HG03097 (cell line): Measurements from ENCODE around the gene SLC35F3.
"Not testable (repeated sequence)": the region's sequence is repeated elsewhere in the genome, so short reads cannot be mapped to it uniquely, and the experiment has no call there.

Source experiments
- ATAC-seq: cut with Tn5 transposase; IDR thresholded peaks from one replicate; pipeline ENCODE4 v1.9.1; 2021; ENCODE audit not compliant: unreplicated experiment, low FRiP score

The SLC35F3 gene

DNA sequence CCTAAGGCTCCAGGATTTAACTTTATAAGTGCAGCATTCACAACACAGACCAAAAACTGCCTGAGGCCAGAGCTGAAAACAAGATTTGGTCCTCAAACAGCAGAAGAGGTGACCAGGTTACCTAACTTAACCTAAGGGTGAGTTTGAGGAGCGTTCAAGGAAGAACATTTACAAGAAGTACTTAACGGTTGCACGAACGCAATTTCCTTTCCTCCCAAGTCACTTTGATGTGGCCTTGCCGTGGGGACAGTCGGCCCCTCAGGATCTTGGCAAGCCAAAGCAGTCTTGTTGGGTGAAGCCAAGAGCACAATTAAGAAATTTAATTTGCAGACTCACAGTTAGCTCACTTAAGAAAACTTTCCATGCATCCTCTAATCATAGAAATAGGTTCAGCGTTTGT, 266.1 kb downstream of the SLC35F3 start:
- no peak for ATAC-seq

DNA sequence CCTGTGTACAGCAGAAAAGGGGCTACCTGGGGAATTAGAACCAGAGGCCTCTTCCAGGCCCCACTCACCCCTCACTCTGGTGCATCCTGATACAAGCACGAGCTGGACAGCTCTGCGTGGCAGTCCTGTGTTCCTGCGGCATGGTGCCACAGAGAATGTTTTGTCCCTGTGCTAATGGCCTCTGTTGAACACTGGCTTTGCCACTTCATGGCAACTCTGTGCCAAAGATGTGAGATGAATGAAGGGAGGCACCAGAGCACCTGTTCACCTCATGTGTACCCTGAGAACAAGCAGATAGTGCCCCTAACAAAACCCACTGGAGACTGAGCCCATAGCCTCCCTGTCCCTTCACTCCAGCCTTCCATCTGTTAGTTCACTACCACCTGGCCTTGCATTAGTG, 269.5 kb downstream of the SLC35F3 start:
- ATAC-seq: no peak

DNA sequence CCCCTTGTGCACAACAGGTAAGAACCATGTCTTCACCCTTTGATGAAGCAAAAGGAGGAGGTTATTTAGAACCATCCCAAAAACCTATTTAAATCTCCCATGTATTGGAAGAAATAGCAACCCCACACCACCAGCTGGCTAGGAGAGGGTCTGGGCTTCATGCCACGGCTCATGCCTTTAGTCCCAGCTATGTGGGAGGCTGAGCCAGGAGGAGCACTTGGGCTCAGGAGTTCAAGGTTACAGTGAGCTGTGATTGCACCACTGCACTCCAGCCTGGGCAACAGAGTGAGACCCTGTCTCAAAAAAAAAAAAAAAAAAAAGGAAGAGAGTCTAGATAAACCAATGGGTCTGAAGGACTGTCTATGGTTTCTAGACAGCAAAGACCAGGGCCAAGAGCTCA, 270.9 kb downstream of the SLC35F3 start:
- ATAC-seq: no peak

- no peak for ATAC-seq
These were observed 271.5 kb downstream of the SLC35F3 start for GRCh38 chr1:234176000-234176399.

DNA sequence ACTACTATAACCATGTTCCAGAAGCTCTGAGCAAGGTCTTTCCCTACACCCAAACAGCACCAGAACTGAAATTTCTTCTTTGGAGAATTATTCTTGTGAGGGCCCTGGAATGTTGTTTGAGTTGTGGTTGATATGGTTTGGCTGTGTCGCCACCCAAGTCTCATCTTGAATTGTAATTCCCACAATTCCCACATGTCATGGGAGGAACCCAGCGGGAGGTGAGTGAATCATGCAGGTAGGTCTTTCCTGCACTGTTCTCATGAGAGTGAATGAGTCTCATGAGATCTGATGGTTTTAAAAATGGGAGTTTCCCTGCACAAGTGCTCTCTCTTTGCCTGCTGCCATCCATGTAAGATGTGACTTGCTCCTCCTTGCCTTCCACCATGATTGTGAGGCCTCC, 272.4 kb downstream of the SLC35F3 start:
- not testable (repeated sequence) for ATAC-seq

DNA sequence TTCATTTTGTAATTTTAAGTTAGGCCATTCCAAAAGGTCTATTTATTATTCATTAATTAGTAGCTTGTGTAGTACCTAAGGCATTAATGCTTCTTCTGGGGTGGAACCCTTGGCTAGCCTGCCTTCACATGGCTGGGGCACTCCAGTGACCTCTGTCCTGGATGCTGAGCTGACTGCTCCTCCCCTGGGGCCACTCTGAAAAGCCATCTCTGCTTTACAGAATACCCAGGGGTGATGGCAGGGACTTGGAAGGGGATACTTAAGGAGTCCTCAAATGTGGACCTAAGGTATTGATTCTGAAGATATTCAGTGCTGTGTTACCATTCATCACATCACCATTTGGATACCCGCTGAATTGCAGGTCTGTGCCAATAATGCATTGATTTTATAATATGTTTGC, 281.0 kb downstream of the SLC35F3 start:
- ATAC-seq: no peak

- no peak for ATAC-seq
These were observed 281.7 kb downstream of the SLC35F3 start for GRCh38 chr1:234186037-234186688.

DNA sequence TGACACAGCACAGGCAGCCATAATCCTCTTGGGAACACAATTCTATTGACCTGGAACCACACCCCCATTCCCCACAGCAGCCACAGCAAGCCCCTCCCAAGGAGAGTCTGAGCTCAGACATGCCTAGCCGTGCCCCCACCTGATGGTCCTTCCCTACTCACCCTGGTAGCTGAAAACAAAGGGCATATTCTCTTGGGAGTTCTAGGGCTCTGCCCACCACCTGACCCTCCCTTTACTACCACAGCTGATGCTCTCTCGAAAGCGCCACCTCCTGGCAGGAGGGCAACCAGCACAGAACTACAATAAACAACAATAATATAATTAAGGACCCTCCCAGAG, 283.9 kb downstream of the SLC35F3 start:
- ATAC-seq: no peak

DNA sequence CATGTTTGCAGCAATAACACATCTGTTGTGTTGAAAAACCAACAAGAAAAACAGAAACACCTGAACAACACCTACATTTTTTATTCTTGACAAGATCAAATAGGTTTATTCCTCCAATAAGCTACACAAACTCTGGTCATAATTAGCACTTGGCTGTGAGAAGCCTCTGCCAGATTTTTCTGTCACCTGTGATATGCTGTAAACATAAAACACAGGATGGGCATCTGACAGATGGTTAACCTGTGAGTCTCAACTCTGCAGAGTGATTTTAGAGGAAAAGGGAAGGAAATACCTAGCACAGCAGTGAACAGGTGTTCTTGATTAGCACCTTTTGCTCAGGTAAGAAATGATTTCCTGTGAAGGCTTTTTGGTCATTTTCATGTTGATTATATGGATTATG, 293.4 kb downstream of the SLC35F3 start:
- no peak for ATAC-seq

DNA sequence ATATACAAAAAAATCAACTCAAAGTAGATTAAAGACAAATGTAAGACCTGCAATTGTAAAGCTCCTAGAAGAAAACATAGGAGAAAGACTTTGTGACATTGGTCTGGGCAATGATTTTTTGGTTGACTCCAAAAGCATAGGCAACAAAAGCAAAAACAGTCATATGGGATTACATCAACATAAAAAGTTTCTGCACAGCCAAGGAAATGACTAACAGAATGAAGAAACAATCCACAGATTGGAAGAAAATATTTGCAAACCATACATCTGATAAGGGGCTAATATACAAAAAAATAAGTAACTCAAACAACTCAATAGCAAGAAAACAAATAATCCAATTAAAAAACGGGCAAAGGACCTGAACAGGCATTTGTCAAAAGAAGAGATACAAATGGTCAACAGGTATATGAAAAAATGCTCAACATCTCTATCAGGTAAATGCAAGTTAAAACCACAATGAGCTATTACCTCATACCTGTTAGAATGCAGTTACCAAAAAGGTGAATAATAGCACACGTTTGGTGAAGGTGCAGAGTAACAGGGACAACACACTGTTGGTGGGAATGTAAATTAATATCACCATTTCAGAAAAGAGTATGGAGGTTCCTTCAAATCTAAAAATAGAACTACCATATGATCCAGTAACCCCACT, 295.1 kb downstream of the SLC35F3 start:
- no peak for ATAC-seq

- no peak for ATAC-seq
These were observed 296.1 kb downstream of the SLC35F3 start for GRCh38 chr1:234200566-234200965.

DNA sequence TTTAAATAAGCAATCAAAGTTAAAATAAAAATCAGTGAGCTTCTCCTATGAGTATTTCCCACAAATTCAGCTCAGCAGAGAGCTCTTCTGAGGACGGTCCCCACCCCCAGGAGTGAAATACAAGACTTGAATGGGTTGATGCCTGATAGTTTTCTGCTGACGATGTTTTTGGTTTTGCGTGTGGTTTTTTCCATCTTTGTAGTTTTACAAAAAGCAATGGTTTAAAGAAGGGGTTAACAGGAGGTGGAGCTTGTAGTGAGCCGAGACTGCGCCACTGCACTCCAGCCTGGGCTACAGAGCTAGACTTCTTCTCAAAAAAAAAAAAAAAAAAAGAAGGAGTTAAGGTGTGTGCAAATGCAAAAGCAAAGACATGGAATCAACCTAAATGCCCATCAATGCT, 297.1 kb downstream of the SLC35F3 start:
- no peak for ATAC-seq

GRCh38 chr1:234205966-234206365, 301.5 kb downstream of the SLC35F3 start:
- no peak for ATAC-seq

GRCh38 chr1:234206651-234207284, 302.3 kb downstream of the SLC35F3 start:
- no peak for ATAC-seq

- no peak for ATAC-seq
These were observed 303.9 kb downstream of the SLC35F3 start for GRCh38 chr1:234208351-234208750.

DNA sequence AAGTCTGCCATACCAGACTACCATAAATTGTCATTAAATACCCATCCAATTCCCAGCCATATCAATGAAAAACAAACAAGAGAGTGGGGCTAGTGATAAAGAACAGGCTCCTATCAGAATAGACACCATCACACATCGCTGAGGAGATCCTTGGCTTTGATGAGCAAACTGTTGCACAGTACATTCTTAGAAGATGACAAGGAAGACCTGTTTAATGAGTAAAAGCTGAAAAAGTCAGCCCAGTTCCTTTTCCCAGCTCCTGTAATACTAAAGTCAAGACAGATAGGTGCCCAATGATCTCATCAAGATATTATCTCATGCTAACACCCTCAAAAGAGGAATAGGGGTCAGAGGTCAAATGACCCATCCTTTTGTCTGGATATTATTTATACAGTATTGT, 304.3 kb downstream of the SLC35F3 start:
- ATAC-seq: no peak

- ATAC-seq: not testable (repeated sequence)
These were observed 306.0 kb downstream of the SLC35F3 start for GRCh38 chr1:234210429-234210828.

- ATAC-seq: not testable (repeated sequence)
These were observed 307.4 kb downstream of the SLC35F3 start for GRCh38 chr1:234211855-234212254.

DNA sequence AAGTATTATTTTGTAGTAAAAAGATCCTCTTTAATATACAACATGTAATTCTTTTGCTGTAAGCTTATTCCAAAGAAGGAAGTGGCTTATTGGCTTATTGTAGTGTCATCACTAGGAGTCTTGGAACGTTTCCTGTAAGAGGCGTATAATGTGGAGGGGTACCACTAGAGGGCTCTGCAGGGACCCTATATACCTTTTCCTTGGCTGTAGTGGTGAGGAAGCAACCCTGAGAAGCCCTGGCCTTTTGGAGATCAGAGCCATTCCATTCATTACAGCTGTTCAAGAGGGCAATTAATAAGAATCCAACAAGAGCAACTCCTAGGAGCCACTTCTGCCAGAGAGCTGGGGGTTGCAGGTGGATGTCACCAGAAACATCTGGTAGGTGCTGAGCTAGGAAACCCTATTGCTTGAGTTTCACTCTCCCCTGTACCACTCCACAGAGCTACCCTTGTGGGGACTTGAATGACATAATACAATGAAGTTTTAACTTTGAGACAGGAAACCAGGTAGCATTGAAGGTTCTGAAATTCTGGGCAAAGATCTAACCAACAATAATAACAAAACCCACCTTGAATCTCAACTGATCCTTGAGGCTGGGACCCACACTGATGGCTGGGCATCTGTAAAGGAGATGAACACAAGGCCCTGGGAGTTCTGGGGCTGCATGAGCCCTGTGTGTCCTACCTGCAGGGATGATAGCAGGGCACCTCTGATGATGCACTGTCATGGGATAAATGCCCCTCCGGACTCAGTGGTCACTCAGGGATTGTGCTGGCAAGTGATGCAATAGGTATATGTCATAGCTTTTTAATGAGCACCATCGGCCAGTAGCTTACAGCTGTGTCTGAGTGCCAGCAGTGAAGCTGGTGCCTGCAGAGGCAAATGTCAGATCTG, 308.5 kb downstream of the SLC35F3 start:
- peak; percentile 44 for ATAC-seq

DNA sequence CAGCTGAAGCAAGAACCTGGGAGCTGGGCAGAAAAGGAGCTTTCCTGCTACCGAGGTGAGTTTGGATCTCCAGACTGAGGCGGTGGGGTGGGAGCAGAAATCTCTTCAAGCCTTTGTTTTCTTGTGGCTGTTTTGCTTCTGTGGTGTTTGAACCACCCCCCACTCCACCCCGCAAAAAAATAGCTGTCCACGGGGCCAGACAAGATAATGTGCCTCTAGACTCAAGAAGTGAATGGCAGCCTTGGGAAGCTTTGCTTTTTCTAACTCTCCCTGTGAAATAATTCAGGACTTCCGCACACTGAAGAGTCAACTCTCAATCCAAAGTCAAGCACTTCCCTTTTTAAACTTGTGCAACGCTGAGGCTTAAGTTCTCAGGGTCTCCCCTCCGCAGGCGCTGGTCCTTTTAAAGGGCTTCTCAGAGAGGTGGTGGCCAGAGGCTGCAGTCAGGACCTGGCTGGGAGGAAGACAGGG, 309.2 kb downstream of the SLC35F3 start:
- no peak for ATAC-seq
